MM.1S (cell line): ENCODE measurements around the gene GPR150.

ENCODE experiments used
- CTCF ChIP-seq: fragments of 300-600 bp; sonication (generic); IDR thresholded peaks from 2 replicates; pipeline ENCODE4 v1.5.1; 2016; ENCODE audit warnings: antibody characterized with exemption, low read length, mixed read lengths
- EZH2 ChIP-seq: fragments of 300-600 bp; sonication (generic); optimal IDR thresholded peaks from 2 replicates; pipeline ENCODE3; 2017; ENCODE audit warnings: low read depth, mild to moderate bottlenecking, antibody characterized with exemption, low read length, mixed read lengths

- TF ChIP-seq CTCF (no peak), EZH2 (no peak)
Observed at GRCh38 chr5:95590880-95591279, 29.0 kb upstream of the GPR150 start.
